HepG2 (cell line): Measurements from ENCODE around the gene IQCN. TPM values are rescaled to one million over a fixed set of nuclear protein-coding genes. Genes with fewer than 3 reads are reported as not detected.

Experiments
- ADNP ChIP-seq: sonication (generic); formaldehyde crosslinking; IDR thresholded peaks from 2 replicates; pipeline ENCODE4 v1.4.0; 2020; ENCODE audit warnings: missing genetic modification reagents
- ATRX ChIP-seq: sonication (generic); formaldehyde crosslinking; IDR thresholded peaks from 2 replicates; pipeline ENCODE4 v1.4.0; 2020; ENCODE audit warnings: missing genetic modification reagents, borderline replicate concordance
- BRCA1 ChIP-seq: sonication (generic); formaldehyde crosslinking; IDR thresholded peaks from 2 replicates; pipeline ENCODE4 v1.4.0; 2020; ENCODE audit warnings: missing genetic modification reagents
- CSRNP1 ChIP-seq: sonication (generic); formaldehyde crosslinking; IDR thresholded peaks from 2 replicates; pipeline ENCODE4 v1.8.1; 2023; ENCODE audit warnings: mild to moderate bottlenecking, missing genetic modification reagents
- FIP1L1 ChIP-seq: fragments of 200-400 bp; formaldehyde crosslinking; IDR thresholded peaks from 2 replicates; pipeline ENCODE4 v1.6.1; 2018; ENCODE audit warnings: low read depth, mild to moderate bottlenecking, low read length, moderate library complexity, borderline replicate concordance; ENCODE audit not compliant: insufficient read depth
- FOSL2 ChIP-seq: sonication (generic); formaldehyde crosslinking; IDR thresholded peaks from 2 replicates; pipeline ENCODE4 v1.4.0; 2020; ENCODE audit warnings: missing genetic modification reagents
- HCFC1 ChIP-seq: fragments of 150-350 bp; IDR thresholded peaks from 2 replicates; pipeline ENCODE4 v1.6.1; 2014; ENCODE audit warnings: low read depth, low read length
- KAT2B ChIP-seq: fragments of 150-350 bp; IDR thresholded peaks from 2 replicates; pipeline ENCODE4 v1.6.1; 2014; ENCODE audit warnings: low read depth, low read length, borderline replicate concordance
- KDM5B ChIP-seq: sonication (generic); formaldehyde crosslinking; IDR thresholded peaks from 2 replicates; pipeline ENCODE4 v1.4.0; 2020; ENCODE audit warnings: missing genetic modification reagents, mild to moderate bottlenecking, borderline replicate concordance
- MED13 ChIP-seq: sonication (generic); formaldehyde crosslinking; IDR thresholded peaks from 2 replicates; pipeline ENCODE4 v1.5.0; 2020; ENCODE audit warnings: missing genetic modification reagents
- MED8 ChIP-seq: sonication (generic); formaldehyde crosslinking; IDR thresholded peaks from 2 replicates; pipeline ENCODE4 v1.8.1; 2023; ENCODE audit warnings: mild to moderate bottlenecking, missing genetic modification reagents; ENCODE audit not compliant: insufficient replicate concordance
- MEF2D ChIP-seq: sonication (generic); formaldehyde crosslinking; IDR thresholded peaks from 2 replicates; pipeline ENCODE4 v1.5.1; 2020; ENCODE audit warnings: mild to moderate bottlenecking, missing genetic modification reagents
- NFE2L2 ChIP-seq: fragments of 150-350 bp; IDR thresholded peaks from 2 replicates; pipeline ENCODE4 v1.6.1; 2014; ENCODE audit warnings: low read length
- SMAD3 ChIP-seq: sonication (generic); formaldehyde crosslinking; IDR thresholded peaks from 2 replicates; pipeline ENCODE4 v1.4.0; 2020; ENCODE audit warnings: missing genetic modification reagents
- TIGD3 ChIP-seq: sonication (generic); formaldehyde crosslinking; IDR thresholded peaks from 2 replicates; pipeline ENCODE4 v1.5.1; 2020; ENCODE audit warnings: mild to moderate bottlenecking, missing genetic modification reagents, borderline replicate concordance
- ZFP62 ChIP-seq: sonication (generic); formaldehyde crosslinking; IDR thresholded peaks from 2 replicates; pipeline ENCODE4 v1.4.0; 2020; ENCODE audit warnings: missing genetic modification reagents
- ZNF337 ChIP-seq: sonication (generic); formaldehyde crosslinking; IDR thresholded peaks from 2 replicates; pipeline ENCODE4 v1.5.1; 2020; ENCODE audit warnings: missing genetic modification reagents, low read depth, mild to moderate bottlenecking, borderline replicate concordance
- ZNF768 ChIP-seq: sonication (generic); formaldehyde crosslinking; IDR thresholded peaks from 2 replicates; pipeline ENCODE4 v1.4.0; 2020; ENCODE audit warnings: missing genetic modification reagents
- ZNF772 ChIP-seq: sonication (generic); formaldehyde crosslinking; IDR thresholded peaks from 2 replicates; pipeline ENCODE4 v1.5.0; 2020; ENCODE audit warnings: mild to moderate bottlenecking, missing genetic modification reagents
- polyA plus RNA-seq, 8 experiments: library from polyadenylated mRNA; depleted of rRNA in 3 of 8; stranded (reverse) in 7 of 8; unstranded in 1 of 8; fragments of >200 nt; fragmentation: Illumina TruSeq in 4 of 8; extraction: Trizol in 4 of 8; gene quantifications; 2 replicates each; pipeline versions ENCODE4 v1.2.1 to v1.2.3, GENCODE V29; 2011 to 2016; ENCODE audit warnings: low read depth in 4 of 8, missing spikeins in 1 of 8, mixed read lengths in 1 of 8; ENCODE audit not compliant: insufficient read depth in 1 of 8
- total RNA-seq, 5 experiments: library from RNA; depleted of rRNA; stranded (reverse); fragments of >200 nt; fragmentation: Illumina TruSeq; extraction: Trizol; gene quantifications; 2 replicates each; pipeline ENCODE4 v1.2.3, GENCODE V29; 2016; ENCODE audit warnings: low read depth in 1 of 5
- TF ChIP-seq, protein P1 (sequence below), 2 experiments: sonication (generic) in 1 of 2; formaldehyde crosslinking in 1 of 2; IDR thresholded peaks; 2 replicates each; pipeline versions ENCODE4 v1.4.0 to v1.6.1; 2016 to 2020; ENCODE audit warnings: borderline replicate concordance in 1 of 2, low read depth in 1 of 2, mild to moderate bottlenecking in 1 of 2, missing genetic modification reagents in 1 of 2
- TF ChIP-seq, protein P2 (sequence below): sonication (generic); formaldehyde crosslinking; IDR thresholded peaks from 2 replicates; pipeline ENCODE4 v1.5.1; 2020; ENCODE audit warnings: missing genetic modification reagents, mild to moderate bottlenecking, borderline replicate concordance

The IQCN gene
- total and polyA plus RNA-seq, 2 of the 13 experiments (the other 11 are each of a cell fraction or from before 2014, with no cell fraction given): 0.04 to 0.18 TPM

DNA sequence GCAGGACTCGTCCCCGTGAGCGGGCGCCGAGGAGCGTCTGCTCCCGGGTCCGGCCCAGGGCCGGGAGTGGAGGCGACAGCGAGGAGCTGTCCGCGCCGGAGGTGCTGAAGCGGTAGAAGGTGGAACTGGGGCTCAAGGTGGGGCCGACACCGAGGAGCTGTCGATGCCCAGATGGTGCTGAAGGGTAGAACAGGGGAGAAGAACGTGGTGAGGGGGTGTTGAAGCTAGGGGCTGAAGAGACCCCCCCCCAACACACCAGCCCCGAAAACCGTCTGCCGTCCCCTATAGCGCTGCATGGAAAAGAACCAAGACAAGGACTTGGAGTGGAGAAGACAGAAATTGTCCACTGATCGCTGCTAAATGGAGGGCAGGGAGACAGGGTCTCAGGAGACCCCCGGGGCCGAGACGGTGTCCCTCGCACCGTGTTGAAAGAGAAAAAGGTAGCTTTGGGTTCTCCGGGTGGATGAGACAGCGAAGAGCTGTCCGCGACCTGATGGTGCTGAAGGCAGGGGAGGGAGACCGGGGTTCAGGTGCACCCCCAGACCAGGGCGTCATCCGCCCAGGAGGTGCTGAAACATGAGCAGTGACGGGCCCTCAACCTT lies 40.9 kb downstream of the IQCN start (continued):
- peak; percentile 97; the same call in 1 of the 2 replicates for TF ChIP-seq KDM5B (CRISPR knock-in tag)
- peak; percentile 92; the same call in 1 of the 2 replicates for TF ChIP-seq ZNF772 (CRISPR knock-in tag)
- TF ChIP-seq CSRNP1: no peak
- peak; percentile 92; the same call in 1 of the 2 replicates for TF ChIP-seq BRCA1 (CRISPR knock-in tag)
- TF ChIP-seq, protein P1, sequence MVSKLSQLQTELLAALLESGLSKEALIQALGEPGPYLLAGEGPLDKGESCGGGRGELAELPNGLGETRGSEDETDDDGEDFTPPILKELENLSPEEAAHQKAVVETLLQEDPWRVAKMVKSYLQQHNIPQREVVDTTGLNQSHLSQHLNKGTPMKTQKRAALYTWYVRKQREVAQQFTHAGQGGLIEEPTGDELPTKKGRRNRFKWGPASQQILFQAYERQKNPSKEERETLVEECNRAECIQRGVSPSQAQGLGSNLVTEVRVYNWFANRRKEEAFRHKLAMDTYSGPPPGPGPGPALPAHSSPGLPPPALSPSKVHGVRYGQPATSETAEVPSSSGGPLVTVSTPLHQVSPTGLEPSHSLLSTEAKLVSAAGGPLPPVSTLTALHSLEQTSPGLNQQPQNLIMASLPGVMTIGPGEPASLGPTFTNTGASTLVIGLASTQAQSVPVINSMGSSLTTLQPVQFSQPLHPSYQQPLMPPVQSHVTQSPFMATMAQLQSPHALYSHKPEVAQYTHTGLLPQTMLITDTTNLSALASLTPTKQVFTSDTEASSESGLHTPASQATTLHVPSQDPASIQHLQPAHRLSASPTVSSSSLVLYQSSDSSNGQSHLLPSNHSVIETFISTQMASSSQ (IDR thresholded peaks at IDR 0.05; ENCODE audit: low read depth): no peak
- TF ChIP-seq, protein P1 (CRISPR knock-in tag; IDR thresholded peaks at IDR 0.05; ENCODE audit: borderline replicate concordance): no peak
- peak; percentile 90 for TF ChIP-seq MEF2D (CRISPR knock-in tag)
- TF ChIP-seq ATRX: no peak
- TF ChIP-seq MED8 (CRISPR knock-in tag): no peak
- peak; percentile 75 for TF ChIP-seq ZNF768
- TF ChIP-seq ZFP62 (CRISPR knock-in tag): no peak
- TF ChIP-seq ZNF337 (CRISPR knock-in tag): peak; percentile 50; the same call in 1 of the 2 replicates
- TF ChIP-seq FOSL2 (CRISPR knock-in tag): peak; percentile 46
- TF ChIP-seq, protein P2, sequence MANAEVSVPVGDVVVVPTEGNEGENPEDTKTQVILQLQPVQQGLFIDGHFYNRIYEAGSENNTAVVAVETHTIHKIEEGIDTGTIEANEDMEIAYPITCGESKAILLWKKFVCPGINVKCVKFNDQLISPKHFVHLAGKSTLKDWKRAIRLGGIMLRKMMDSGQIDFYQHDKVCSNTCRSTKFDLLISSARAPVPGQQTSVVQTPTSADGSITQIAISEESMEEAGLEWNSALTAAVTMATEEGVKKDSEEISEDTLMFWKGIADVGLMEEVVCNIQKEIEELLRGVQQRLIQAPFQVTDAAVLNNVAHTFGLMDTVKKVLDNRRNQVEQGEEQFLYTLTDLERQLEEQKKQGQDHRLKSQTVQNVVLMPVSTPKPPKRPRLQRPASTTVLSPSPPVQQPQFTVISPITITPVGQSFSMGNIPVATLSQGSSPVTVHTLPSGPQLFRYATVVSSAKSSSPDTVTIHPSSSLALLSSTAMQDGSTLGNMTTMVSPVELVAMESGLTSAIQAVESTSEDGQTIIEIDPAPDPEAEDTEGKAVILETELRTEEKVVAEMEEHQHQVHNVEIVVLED (CRISPR knock-in tag): no peak
- no peak for TF ChIP-seq FIP1L1
- TF ChIP-seq HCFC1: no peak
- TF ChIP-seq ADNP (CRISPR knock-in tag): no peak
- peak; percentile 99 for TF ChIP-seq SMAD3 (CRISPR knock-in tag)
- no peak for TF ChIP-seq KAT2B
- no peak for TF ChIP-seq NFE2L2
- TF ChIP-seq TIGD3 (CRISPR knock-in tag): peak; percentile 77; the same call in 1 of the 2 replicates
- TF ChIP-seq MED13 (CRISPR knock-in tag): peak; percentile 73
